Fibroblast of the aortic adventitia (primary cell): ENCODE data around the gene KDM3B. TPM values are rescaled to one million over a fixed set of nuclear protein-coding genes. Genes with fewer than 3 reads are reported as not detected.

Source experiments
- DNase-seq: peaks from one replicate; pipeline ENCODE4 v3.0.0-alpha.2; 2010; ENCODE audit warnings: low read depth
- H3K4me3 ChIP-seq: 2 replicates; pipeline ENCODE4 v1.5.1; 2011; ENCODE audit warnings: low read depth, mild to moderate bottlenecking, control low read depth, low read length, moderate library complexity
- total RNA-seq: library from RNA; depleted of rRNA; stranded (reverse); fragments of >200 nt; gene quantifications from 2 replicates; pipeline ENCODE4 v1.2.3, GENCODE V29; 2012; ENCODE audit warnings: low replicate concordance
- TF ChIP-seq, protein P1 (sequence below): IDR thresholded peaks from 2 replicates; pipeline ENCODE4 v1.5.1; 2011; ENCODE audit warnings: mild to moderate bottlenecking, low read length, control low read depth, inconsistent platforms; ENCODE audit not compliant: insufficient read depth

The KDM3B gene
- total RNA-seq, 1 donor = 47.1 TPM

DNA sequence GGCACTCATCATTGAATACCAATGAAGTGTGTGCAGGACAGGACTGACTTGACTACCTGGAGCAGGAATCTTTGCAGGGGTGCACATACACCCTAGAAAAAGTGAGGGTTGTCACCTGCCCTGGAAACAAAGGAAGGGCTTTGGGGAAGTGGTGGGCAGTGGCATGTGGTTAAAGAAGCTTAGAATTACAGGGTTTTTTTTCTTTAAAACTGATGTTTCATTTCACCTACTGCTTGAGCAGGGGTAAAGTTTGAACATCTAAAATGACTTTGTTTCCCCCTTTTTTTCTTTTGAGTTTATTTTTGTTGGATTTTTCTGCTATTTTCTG, 2.0 kb upstream of the KDM3B start:
- TF ChIP-seq, protein P1, sequence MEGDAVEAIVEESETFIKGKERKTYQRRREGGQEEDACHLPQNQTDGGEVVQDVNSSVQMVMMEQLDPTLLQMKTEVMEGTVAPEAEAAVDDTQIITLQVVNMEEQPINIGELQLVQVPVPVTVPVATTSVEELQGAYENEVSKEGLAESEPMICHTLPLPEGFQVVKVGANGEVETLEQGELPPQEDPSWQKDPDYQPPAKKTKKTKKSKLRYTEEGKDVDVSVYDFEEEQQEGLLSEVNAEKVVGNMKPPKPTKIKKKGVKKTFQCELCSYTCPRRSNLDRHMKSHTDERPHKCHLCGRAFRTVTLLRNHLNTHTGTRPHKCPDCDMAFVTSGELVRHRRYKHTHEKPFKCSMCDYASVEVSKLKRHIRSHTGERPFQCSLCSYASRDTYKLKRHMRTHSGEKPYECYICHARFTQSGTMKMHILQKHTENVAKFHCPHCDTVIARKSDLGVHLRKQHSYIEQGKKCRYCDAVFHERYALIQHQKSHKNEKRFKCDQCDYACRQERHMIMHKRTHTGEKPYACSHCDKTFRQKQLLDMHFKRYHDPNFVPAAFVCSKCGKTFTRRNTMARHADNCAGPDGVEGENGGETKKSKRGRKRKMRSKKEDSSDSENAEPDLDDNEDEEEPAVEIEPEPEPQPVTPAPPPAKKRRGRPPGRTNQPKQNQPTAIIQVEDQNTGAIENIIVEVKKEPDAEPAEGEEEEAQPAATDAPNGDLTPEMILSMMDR = no peak
- DNase-seq = no peak
- H3K4me3 ChIP-seq = no peak overlapping the region

- no peak overlapping the region for H3K4me3 ChIP-seq
- TF ChIP-seq, protein P1 = no peak
- DNase-seq = peak; percentile 86
These were observed 1.4 kb upstream of the KDM3B start for GRCh38 chr5:138351056-138351455.

- DNase-seq = peak; percentile 55
- no peak overlapping the region for H3K4me3 ChIP-seq
- TF ChIP-seq, protein P1 = no peak
These were observed 968 bp upstream of the KDM3B start for GRCh38 chr5:138351517-138351916.

DNA sequence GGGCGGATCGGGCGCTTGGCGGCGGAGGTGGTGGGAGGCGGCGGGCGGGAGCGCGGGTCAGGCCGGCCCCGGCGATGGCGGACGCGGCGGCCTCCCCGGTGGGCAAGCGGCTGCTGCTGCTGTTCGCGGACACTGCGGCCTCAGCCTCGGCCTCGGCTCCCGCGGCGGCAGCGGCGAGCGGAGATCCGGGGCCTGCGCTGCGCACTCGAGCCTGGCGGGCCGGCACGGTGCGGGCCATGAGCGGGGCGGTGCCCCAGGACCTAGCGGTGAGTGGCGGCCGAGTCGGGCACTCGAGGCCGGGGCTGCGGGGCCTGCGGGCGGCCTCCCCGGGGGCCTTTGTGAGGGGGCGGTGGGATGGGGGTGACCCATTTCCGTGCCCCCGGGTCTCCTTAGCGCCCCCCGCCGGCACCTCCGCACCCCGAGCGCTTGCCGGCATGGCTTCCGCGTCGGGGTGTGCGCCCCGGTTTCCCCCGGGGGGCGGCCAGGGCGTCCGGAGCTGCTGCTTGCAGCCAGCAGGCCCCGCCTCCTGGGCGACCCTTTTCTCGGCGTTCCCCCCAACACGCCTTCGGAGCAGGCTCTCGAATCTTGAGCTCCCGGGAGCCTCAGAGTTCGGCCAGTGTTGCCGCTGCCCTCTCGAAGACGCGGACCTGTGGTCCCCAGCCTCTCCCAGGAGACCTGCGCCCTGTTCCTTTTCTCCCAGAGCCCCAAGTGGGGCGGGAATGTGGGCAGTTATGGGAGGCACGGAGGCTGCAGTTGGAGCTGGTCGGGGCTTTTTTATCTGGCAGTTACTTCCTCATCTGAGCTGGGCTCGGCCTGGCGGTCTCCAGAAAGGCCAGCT, 456 bp downstream of the KDM3B start:
- peak overlapping the region; percentile 79 for H3K4me3 ChIP-seq
- no peak for DNase-seq
- TF ChIP-seq, protein P1 = no peak

- DNase-seq = peak; percentile 58
- TF ChIP-seq, protein P1 = no peak
- peak overlapping the region; percentile 79 for H3K4me3 ChIP-seq
These were observed 1.1 kb downstream of the KDM3B start for GRCh38 chr5:138353560-138354080.

DNA sequence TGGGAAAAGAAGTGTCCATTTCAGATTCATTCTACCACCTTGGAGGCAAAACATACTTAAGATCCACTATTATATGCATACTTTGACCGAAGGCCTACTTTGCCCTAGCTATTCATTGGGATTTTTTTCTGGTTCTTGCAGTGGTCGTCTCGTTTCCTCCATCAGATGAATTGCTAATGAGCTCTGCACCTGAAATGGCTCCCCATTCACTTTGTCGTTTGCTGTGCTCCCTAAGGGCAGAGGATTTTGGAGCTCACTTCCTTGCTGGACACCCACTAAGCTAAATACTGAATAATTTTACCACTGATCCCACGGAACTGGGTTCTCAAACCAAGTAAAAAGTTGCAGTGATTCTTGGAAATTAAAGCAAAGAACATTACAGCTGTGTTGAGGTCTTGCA, 1.9 kb downstream of the KDM3B start:
- H3K4me3 ChIP-seq = peak overlapping the region; percentile 79
- TF ChIP-seq, protein P1 = no peak
- DNase-seq = no peak
